Measurements from ENCODE around the gene SERPINE2. TPM values are rescaled to one million over a fixed set of nuclear protein-coding genes. Genes with fewer than 3 reads are reported as not detected.

SERPINE2 gene
- total and polyA plus RNA-seq, 2 donors (not counting 3 experiments of a cell fraction or from before 2014, with no cell fraction given), result 4.0 to 8.8 TPM

- no peak overlapping the region for H3K9ac ChIP-seq (replicated peaks; ENCODE audit: extremely low read depth, insufficient read depth, low read length)
- no peaks in the 10 kb centered on the region for H3K9me3 ChIP-seq (replicated peaks; ENCODE audit: control insufficient read depth, insufficient read depth, low read length)
- intact Hi-C loops (cut with micrococcal nuclease) (no loop called here), dilution Hi-C loops (cut with MboI; ENCODE audit: extremely low pct_ligation_motif_present, low sequenced_read_pairs) (no loop called here)
- ChIA-PET POLR2A (no interaction called here), CTCF (interaction anchor here (0.9 to 12.5 kb wide), 35 partner anchors 8 to 1691 kb away, joined by 3 to 545 read pairs (median 6); partner anchors contain the start of gene SERPINE2)
- no peaks in the 10 kb centered on the region for H4K20me1 ChIP-seq (replicated peaks; ENCODE audit: control insufficient read depth, extremely low read depth, insufficient read depth, low read length)
- DNase-seq (ENCODE audit: low read depth, low spot score) (no peak), FAIRE-seq (no peak)
- H3K4me2 ChIP-seq (ENCODE audit: insufficient read depth, low read length), result no peak overlapping the region
- H3K27ac ChIP-seq (ENCODE audit: insufficient read depth, low read depth, low read length), result no peak overlapping the region
- H3K36me3 ChIP-seq (ENCODE audit: control insufficient read depth in 2 of 2, extremely low read depth in 1 of 2, insufficient read depth in 2 of 2, low read length in 2 of 2), result peaks cover 6 to 10% of the 10 kb centered on the region in 2 experiments
- H3K79me2 ChIP-seq (ENCODE audit: control insufficient read depth, insufficient read depth, low read length), result no peaks in the 10 kb centered on the region
- no peak overlapping the region for H3K4me3 ChIP-seq (replicated peaks in 1 of 3; ENCODE audit: insufficient read depth in 1 of 3, low read depth in 1 of 3, low read length in 3 of 3)
- no TSS peak for BruUV-seq (replicated peaks)
- H3K4me1 ChIP-seq (ENCODE audit: control insufficient read depth, extremely low read depth, insufficient read depth, low read length), result no peaks in the 10 kb centered on the region
- H3K9me1 ChIP-seq (replicated peaks; ENCODE audit: control insufficient read depth, extremely low read depth, insufficient read depth, low read length), result peaks cover 2% of the 10 kb centered on the region
- no peak for TF ChIP-seq MAX (IDR thresholded peaks at IDR 0.05; ENCODE audit: insufficient read depth, insufficient read length)
- TF ChIP-seq POLR2A (IDR thresholded peaks at IDR 0.05; ENCODE audit: low read depth, low read length), result no peak
- TF ChIP-seq POLR2AphosphoS5 (IDR thresholded peaks at IDR 0.05; ENCODE audit: insufficient read depth, low read depth, low read length), result no peak
- no peak for TF ChIP-seq EZH2 (IDR thresholded peaks at IDR 0.05; ENCODE audit: borderline replicate concordance, low read depth, low read length, severe bottlenecking)
- no peak for TF ChIP-seq JUN (IDR thresholded peaks at IDR 0.05; ENCODE audit: borderline replicate concordance, insufficient read depth, insufficient read length, low read depth)
- TF ChIP-seq MYC (IDR thresholded peaks at IDR 0.05; ENCODE audit: low read depth, low read length), result no peak
- TF ChIP-seq FOS (IDR thresholded peaks at IDR 0.05; ENCODE audit: borderline replicate concordance, insufficient read depth, low read length), result no peak
- H2AFZ ChIP-seq (ENCODE audit: low read depth, low read length), result no peak overlapping the region
- no peaks in the 10 kb centered on the region for H3K27me3 ChIP-seq (ENCODE audit: control insufficient read depth in 2 of 2, insufficient read depth in 2 of 2, low read length in 2 of 2)
Observed at GRCh38 chr2:223969315-223969714, 69.8 kb downstream of the SERPINE2 start.

- no TSS peak for BruUV-seq (replicated peaks)
- DNase-seq (ENCODE audit: low read depth, low spot score), result no peak
- Histone ChIP-seq H3K36me3 (ENCODE audit: control insufficient read depth in 2 of 2, extremely low read depth in 1 of 2, insufficient read depth in 2 of 2, low read length in 2 of 2) (peaks cover 9 to 12% of the 10 kb centered on the region in 2 experiments), H3K9ac (replicated peaks; ENCODE audit: extremely low read depth, insufficient read depth, low read length) (no peak overlapping the region), H3K9me1 (replicated peaks; ENCODE audit: control insufficient read depth, extremely low read depth, insufficient read depth, low read length) (peaks cover 2% of the 10 kb centered on the region), H3K4me3 (replicated peaks in 1 of 3; ENCODE audit: insufficient read depth in 1 of 3, low read depth in 1 of 3, low read length in 3 of 3) (no peak overlapping the region), H3K9me3 (replicated peaks; ENCODE audit: control insufficient read depth, insufficient read depth, low read length) (no peaks in the 10 kb centered on the region), H4K20me1 (replicated peaks; ENCODE audit: control insufficient read depth, extremely low read depth, insufficient read depth, low read length) (no peaks in the 10 kb centered on the region), H3K4me1 (ENCODE audit: control insufficient read depth, extremely low read depth, insufficient read depth, low read length) (no peaks in the 10 kb centered on the region), H3K27ac (ENCODE audit: insufficient read depth, low read depth, low read length) (no peak overlapping the region), H3K27me3 (ENCODE audit: control insufficient read depth in 2 of 2, insufficient read depth in 2 of 2, low read length in 2 of 2) (no peaks in the 10 kb centered on the region), H3K4me2 (ENCODE audit: insufficient read depth, low read length) (no peak overlapping the region), H2AFZ (ENCODE audit: low read depth, low read length) (no peak overlapping the region), H3K79me2 (ENCODE audit: control insufficient read depth, insufficient read depth, low read length) (peaks cover 8% of the 10 kb centered on the region)
- TF ChIP-seq, protein P1, sequence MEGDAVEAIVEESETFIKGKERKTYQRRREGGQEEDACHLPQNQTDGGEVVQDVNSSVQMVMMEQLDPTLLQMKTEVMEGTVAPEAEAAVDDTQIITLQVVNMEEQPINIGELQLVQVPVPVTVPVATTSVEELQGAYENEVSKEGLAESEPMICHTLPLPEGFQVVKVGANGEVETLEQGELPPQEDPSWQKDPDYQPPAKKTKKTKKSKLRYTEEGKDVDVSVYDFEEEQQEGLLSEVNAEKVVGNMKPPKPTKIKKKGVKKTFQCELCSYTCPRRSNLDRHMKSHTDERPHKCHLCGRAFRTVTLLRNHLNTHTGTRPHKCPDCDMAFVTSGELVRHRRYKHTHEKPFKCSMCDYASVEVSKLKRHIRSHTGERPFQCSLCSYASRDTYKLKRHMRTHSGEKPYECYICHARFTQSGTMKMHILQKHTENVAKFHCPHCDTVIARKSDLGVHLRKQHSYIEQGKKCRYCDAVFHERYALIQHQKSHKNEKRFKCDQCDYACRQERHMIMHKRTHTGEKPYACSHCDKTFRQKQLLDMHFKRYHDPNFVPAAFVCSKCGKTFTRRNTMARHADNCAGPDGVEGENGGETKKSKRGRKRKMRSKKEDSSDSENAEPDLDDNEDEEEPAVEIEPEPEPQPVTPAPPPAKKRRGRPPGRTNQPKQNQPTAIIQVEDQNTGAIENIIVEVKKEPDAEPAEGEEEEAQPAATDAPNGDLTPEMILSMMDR (IDR thresholded peaks at IDR 0.05; ENCODE audit: extremely low read depth in 1 of 2, insufficient read depth in 1 of 2, low read depth in 1 of 2, low read length in 2 of 2), result no peak
- no peak for TF ChIP-seq POLR2A (IDR thresholded peaks at IDR 0.05; ENCODE audit: low read depth, low read length)
- no peak for TF ChIP-seq JUN (IDR thresholded peaks at IDR 0.05; ENCODE audit: borderline replicate concordance, insufficient read depth, insufficient read length, low read depth)
- TF ChIP-seq MAX (IDR thresholded peaks at IDR 0.05; ENCODE audit: insufficient read depth, insufficient read length), result no peak
- no peak for TF ChIP-seq GATA2 (IDR thresholded peaks at IDR 0.05; ENCODE audit: insufficient read depth, insufficient read length, low read depth, low read length)
- no peak for TF ChIP-seq POLR2AphosphoS5 (IDR thresholded peaks at IDR 0.05; ENCODE audit: insufficient read depth, low read depth, low read length)
- TF ChIP-seq EZH2 (IDR thresholded peaks at IDR 0.05; ENCODE audit: borderline replicate concordance, low read depth, low read length, severe bottlenecking), result no peak
- no peak for TF ChIP-seq FOS (IDR thresholded peaks at IDR 0.05; ENCODE audit: borderline replicate concordance, insufficient read depth, low read length)
- no peak for TF ChIP-seq MYC (IDR thresholded peaks at IDR 0.05; ENCODE audit: low read depth, low read length)
- POLR2A ChIA-PET, result no interaction called here
- dilution Hi-C loops (cut with MboI; ENCODE audit: extremely low pct_ligation_motif_present, low sequenced_read_pairs), result no loop called here
- no peak for FAIRE-seq
- intact Hi-C loops (cut with micrococcal nuclease), result no loop called here
- CTCF ChIA-PET, result interaction anchor here (1.7 to 12.5 kb wide), 2 partner anchors 26 to 318 kb away, joined by 7 to 545 read pairs; no protein-coding TSS in a partner anchor
Observed at GRCh38 chr2:223967981-223968380, 71.1 kb downstream of the SERPINE2 start.

Measured in endothelial cell of umbilical vein (primary cell).